Endothelial cell of umbilical vein (primary cell): ENCODE results near the gene DAP3. TPM values are rescaled to one million over a fixed set of nuclear protein-coding genes. Genes with fewer than 3 reads are reported as not detected.

Source experiments
- BruUV-seq: library from RNA; stranded (reverse); fragments of 400-500 nt; replicated peaks from 2 replicates; lab custom pipeline; 2021; lab: Mats Ljungman, UMichigan
- CTCF ChIA-PET: fragments of 300-600, 350-600 bp; sonication (Branson Sonifier 250); formaldehyde crosslinking; loops from one replicate; lab custom pipeline; 2021; ENCODE audit warnings: antibody characterized with exemption, inconsistent platforms; lab: Charles Lee
- POLR2A ChIA-PET: fragments of 300-600, 350-600 bp; sonication (Branson Sonifier 250); formaldehyde crosslinking; loops from one replicate; lab custom pipeline; 2021; ENCODE audit warnings: antibody characterized with exemption, inconsistent platforms; lab: Charles Lee
- DNase-seq: peaks from one replicate; pipeline ENCODE4 v3.0.0-alpha.2; 2011; ENCODE audit warnings: low read depth, low spot score
- FAIRE-seq: peaks from 2 replicates; lab custom pipeline; 2011; peaks lifted over from hg19 to GRCh38; lab: Jason Lieb, UNC
- H2AFZ ChIP-seq: 2 replicates; pipeline ENCODE4 v1.6.0; 2012; ENCODE audit warnings: low read depth, low read length, control low read depth, inconsistent platforms
- H3K27ac ChIP-seq: 2 replicates; pipeline ENCODE4 v1.5.1; 2011; ENCODE audit warnings: low read depth, mild to moderate bottlenecking, control low read depth, low read length, moderate library complexity; ENCODE audit not compliant: insufficient read depth
- H3K27me3 ChIP-seq, 2 experiments: 2 replicates each; pipeline versions ENCODE4 v1.6.0 to v1.6.1; 2011; ENCODE audit warnings: low read length in 2 of 2, mixed read lengths in 1 of 2; ENCODE audit not compliant: control insufficient read depth in 2 of 2, insufficient read depth in 2 of 2
- H3K36me3 ChIP-seq, 2 experiments: 2 replicates in 1 of 2; 3 replicates in 1 of 2; pipeline ENCODE4 v1.5.1; 2011; ENCODE audit warnings: low read length in 2 of 2, mild to moderate bottlenecking in 1 of 2, moderate library complexity in 1 of 2; ENCODE audit not compliant: control insufficient read depth in 2 of 2, insufficient read depth in 2 of 2; ENCODE audit errors: extremely low read depth in 1 of 2
- H3K4me1 ChIP-seq: 3 replicates; pipeline ENCODE4 v1.5.1; 2011; ENCODE audit warnings: mild to moderate bottlenecking, low read length; ENCODE audit not compliant: control insufficient read depth, insufficient read depth; ENCODE audit errors: extremely low read depth
- H3K4me2 ChIP-seq: 2 replicates; pipeline ENCODE4 v1.6.1; 2011; ENCODE audit warnings: low read length, control low read depth, mixed read lengths; ENCODE audit not compliant: insufficient read depth
- H3K4me3 ChIP-seq, 3 experiments: fragments of 200-600 bp in 1 of 3; sonication (generic), shearing (Covaris generic) in 1 of 3; replicated peaks in 1 of 3; 2 replicates each; pipeline ENCODE4 v1.5.1; 2011 to 2016; ENCODE audit warnings: control low read depth in 3 of 3, low read length in 3 of 3, mild to moderate bottlenecking in 2 of 3, inconsistent platforms in 1 of 3, low read depth in 1 of 3, moderate library complexity in 1 of 3; ENCODE audit not compliant: insufficient read depth in 1 of 3
- H3K79me2 ChIP-seq: 2 replicates; pipeline ENCODE4 v1.6.0; 2012; ENCODE audit warnings: low read length, inconsistent platforms; ENCODE audit not compliant: control insufficient read depth, insufficient read depth
- H3K9ac ChIP-seq: replicated peaks from 2 replicates; pipeline ENCODE3; 2011; ENCODE audit warnings: low read length, control low read depth; ENCODE audit not compliant: insufficient read depth; ENCODE audit errors: extremely low read depth
- H3K9me1 ChIP-seq: replicated peaks from 3 replicates; pipeline ENCODE4 v1.6.0; 2011; ENCODE audit warnings: mild to moderate bottlenecking, low read length; ENCODE audit not compliant: control insufficient read depth, insufficient read depth; ENCODE audit errors: extremely low read depth
- H3K9me3 ChIP-seq: replicated peaks from 2 replicates; pipeline ENCODE4 v1.5.1; 2012; ENCODE audit warnings: low read length, inconsistent platforms; ENCODE audit not compliant: control insufficient read depth, insufficient read depth
- H4K20me1 ChIP-seq: replicated peaks from 2 replicates; pipeline ENCODE3; 2011; ENCODE audit warnings: mild to moderate bottlenecking, low read length; ENCODE audit not compliant: control insufficient read depth, insufficient read depth; ENCODE audit errors: extremely low read depth
- CTCF ChIP-seq, 2 donors: IDR thresholded peaks; 1 replicate in 1 of 2; 2 replicates in 1 of 2; pipeline ENCODE4 v1.5.1; 2011; ENCODE audit warnings: low read length in 2 of 2, mild to moderate bottlenecking in 2 of 2, moderate library complexity in 2 of 2, control low read depth in 1 of 2, inconsistent platforms in 1 of 2, low read depth in 1 of 2; ENCODE audit not compliant: insufficient read depth in 1 of 2; ENCODE audit errors: extremely low read depth in 1 of 2
- EZH2 ChIP-seq: IDR thresholded peaks from 2 replicates; pipeline ENCODE4 v1.6.1; 2012; ENCODE audit warnings: borderline replicate concordance, low read depth, mild to moderate bottlenecking, moderate library complexity, low read length, inconsistent platforms; ENCODE audit not compliant: severe bottlenecking
- FOS ChIP-seq: IDR thresholded peaks from 2 replicates; pipeline ENCODE4 v1.6.1; 2011; ENCODE audit warnings: mild to moderate bottlenecking, low read length, moderate library complexity, borderline replicate concordance; ENCODE audit not compliant: insufficient read depth
- GATA2 ChIP-seq: IDR thresholded peaks from 2 replicates; pipeline ENCODE4 v1.7.0; 2011; ENCODE audit warnings: low read depth, mild to moderate bottlenecking, moderate library complexity, mixed read lengths, low read length; ENCODE audit not compliant: insufficient read length, insufficient read depth
- JUN ChIP-seq: IDR thresholded peaks from 2 replicates; pipeline ENCODE4 v1.6.1; 2011; ENCODE audit warnings: borderline replicate concordance, low read depth; ENCODE audit not compliant: insufficient read length, insufficient read depth
- MAX ChIP-seq: IDR thresholded peaks from 2 replicates; pipeline ENCODE4 v1.6.1; 2011; ENCODE audit not compliant: insufficient read depth, insufficient read length
- MYC ChIP-seq: IDR thresholded peaks from one replicate; pipeline ENCODE4 v1.6.1; 2011; ENCODE audit warnings: mild to moderate bottlenecking, low read depth, low read length
- POLR2A ChIP-seq: IDR thresholded peaks from 2 replicates; pipeline ENCODE4 v1.6.1; 2012; ENCODE audit warnings: low read depth, mild to moderate bottlenecking, control low read depth, low read length
- POLR2AphosphoS5 ChIP-seq: IDR thresholded peaks from 2 replicates; pipeline ENCODE4 v1.6.1; 2012; ENCODE audit warnings: low read depth, mild to moderate bottlenecking, control low read depth, low read length, moderate library complexity; ENCODE audit not compliant: insufficient read depth
- dilution Hi-C: fragments of 300-500 bp; cut with MboI; formaldehyde crosslinking; loops from one replicate; pipeline ENCODE4 v1.15.0; 2019; ENCODE audit warnings: low sequenced_read_pairs; ENCODE audit not compliant: extremely low pct_ligation_motif_present
- intact Hi-C: fragments of 100-400 bp; cut with micrococcal nuclease; formaldehyde crosslinking; loops from one replicate; pipeline ENCODE4 v1.10.0; 2022
- polyA plus RNA-seq, 4 experiments: library from polyadenylated mRNA; depleted of rRNA in 3 of 4; stranded (reverse) in 3 of 4; unstranded in 1 of 4; fragments of >200 nt; gene quantifications; 2 replicates each; pipeline versions ENCODE4 v1.2.1 to v1.2.3, GENCODE V29; 2011 to 2012; ENCODE audit warnings: missing spikeins in 1 of 4
- total RNA-seq: library from RNA; stranded (reverse); gene quantifications from 2 replicates; pipeline ENCODE4 v1.2.3, GENCODE V29; 2021

The DAP3 gene
- total and polyA plus RNA-seq, 2 donors (not counting 3 experiments of a cell fraction or from before 2014, with no cell fraction given): 86.5 to 104 TPM

GRCh38 chr1:155740995-155741394, 52.1 kb downstream of the DAP3 start:
- no peak overlapping the region for H3K27ac ChIP-seq
- H3K9me1 ChIP-seq: no peaks in the 10 kb centered on the region
- dilution Hi-C loops: no loop called here
- H3K27me3 ChIP-seq: no peaks in the 10 kb centered on the region
- no peak overlapping the region for H3K9ac ChIP-seq
- peaks cover 3 to 8% of the 10 kb centered on the region in 2 experiments for H3K36me3 ChIP-seq
- H2AFZ ChIP-seq: no peak overlapping the region
- TF ChIP-seq CTCF (IDR thresholded peaks at IDR 0.05; ENCODE audit: extremely low read depth in 1 of 2, insufficient read depth in 1 of 2, low read depth in 1 of 2, low read length in 2 of 2) (no peak), POLR2AphosphoS5 (no peak), MYC (no peak), JUN (no peak), FOS (no peak), MAX (no peak)
- CTCF ChIA-PET: no interaction called here
- FAIRE-seq (no peak), DNase-seq (no peak)
- H3K4me3 ChIP-seq: no peak overlapping the region
- H3K9me3 ChIP-seq: no peaks in the 10 kb centered on the region
- no peaks in the 10 kb centered on the region for H4K20me1 ChIP-seq
- POLR2A ChIA-PET: no interaction called here
- BruUV-seq: no TSS peak
- intact Hi-C loops: no loop called here
- H3K79me2 ChIP-seq: no peaks in the 10 kb centered on the region
- H3K4me2 ChIP-seq: no peak overlapping the region
- H3K4me1 ChIP-seq: no peaks in the 10 kb centered on the region

GRCh38 chr1:155741908-155742307, 53.0 kb downstream of the DAP3 start:
- CTCF ChIA-PET: no interaction called here
- no peaks in the 10 kb centered on the region for H4K20me1 ChIP-seq
- no peaks in the 10 kb centered on the region for H3K9me1 ChIP-seq
- FAIRE-seq: no peak
- no peak overlapping the region for H3K4me3 ChIP-seq
- dilution Hi-C loops (no loop called here), intact Hi-C loops (no loop called here)
- peaks cover 3 to 4% of the 10 kb centered on the region in 2 experiments for H3K36me3 ChIP-seq
- H3K27ac ChIP-seq: no peak overlapping the region
- no peaks in the 10 kb centered on the region for H3K27me3 ChIP-seq
- no peak overlapping the region for H3K9ac ChIP-seq
- no peaks in the 10 kb centered on the region for H3K79me2 ChIP-seq
- no peak for DNase-seq
- no peaks in the 10 kb centered on the region for H3K9me3 ChIP-seq
- H3K4me2 ChIP-seq: no peak overlapping the region
- TF ChIP-seq JUN: no peak
- TF ChIP-seq MYC: no peak
- no peak for TF ChIP-seq FOS
- TF ChIP-seq EZH2: no peak
- no peak for TF ChIP-seq CTCF (IDR thresholded peaks at IDR 0.05; ENCODE audit: extremely low read depth in 1 of 2, insufficient read depth in 1 of 2, low read depth in 1 of 2, low read length in 2 of 2)
- TF ChIP-seq MAX: no peak
- TF ChIP-seq POLR2AphosphoS5: no peak
- no peak for TF ChIP-seq POLR2A
- no peak for TF ChIP-seq GATA2
- H2AFZ ChIP-seq: no peak overlapping the region
- H3K4me1 ChIP-seq: no peaks in the 10 kb centered on the region
- BruUV-seq: no TSS peak
- POLR2A ChIA-PET: no interaction called here
